KMS-11 (cell line): ENCODE results near the gene TTF2.
"Not testable (repeated sequence)": the region's sequence is repeated elsewhere in the genome, so short reads cannot be mapped to it uniquely, and the experiment has no call there.

Experiments used
- H2AFZ ChIP-seq: fragments of 200-600 bp; sonication (generic); 2 replicates; pipeline ENCODE4 v1.6.1; 2016; ENCODE audit warnings: antibody characterized with exemption, mixed run types, low read depth
- H3K27ac ChIP-seq: fragments of 200-600 bp; sonication (generic); 2 replicates; pipeline ENCODE4 v1.6.1; 2016; ENCODE audit warnings: mild to moderate bottlenecking, mixed run types
- H3K27me3 ChIP-seq: fragments of 200-600 bp; sonication (generic); 2 replicates; pipeline ENCODE4 v1.6.1; 2017; ENCODE audit warnings: mild to moderate bottlenecking, low read depth, mixed run types, moderate library complexity; ENCODE audit not compliant: insufficient read depth
- H3K36me3 ChIP-seq: fragments of 200-600 bp; sonication (generic); 2 replicates; pipeline ENCODE4 v1.6.1; 2017; ENCODE audit warnings: mild to moderate bottlenecking, mixed run types; ENCODE audit not compliant: insufficient read depth
- H3K4me1 ChIP-seq: fragments of 200-600 bp; sonication (generic); 2 replicates; pipeline ENCODE4 v1.6.1; 2016; ENCODE audit warnings: mild to moderate bottlenecking, low read depth, mixed run types; ENCODE audit not compliant: poor library complexity, severe bottlenecking
- H3K4me2 ChIP-seq: fragments of 200-600 bp; sonication (generic); 2 replicates; pipeline ENCODE4 v1.7.0; 2016; ENCODE audit warnings: mild to moderate bottlenecking, mixed run types
- H3K4me3 ChIP-seq: fragments of 200-600 bp; sonication (generic); IDR thresholded peaks from 2 replicates; pipeline ENCODE4 v1.6.1; 2017; ENCODE audit warnings: low read depth, low read length, mixed read lengths; ENCODE audit not compliant: insufficient read depth
- H3K79me2 ChIP-seq: fragments of 200-600 bp; sonication (generic); 2 replicates; pipeline ENCODE4 v1.6.1; 2016; ENCODE audit warnings: low read depth, mixed run types; ENCODE audit not compliant: insufficient read depth
- H3K9ac ChIP-seq: fragments of 200-600 bp; sonication (generic); 2 replicates; pipeline ENCODE4 v1.6.1; 2016; ENCODE audit warnings: mild to moderate bottlenecking, mixed run types
- H4K20me1 ChIP-seq: fragments of 200-600 bp; sonication (generic); 2 replicates; pipeline ENCODE4 v1.6.1; 2016; ENCODE audit warnings: mild to moderate bottlenecking, mixed run types; ENCODE audit not compliant: insufficient read depth
- CTCF ChIP-seq: fragments of 200-600 bp; sonication (generic); conservative IDR thresholded peaks from 2 replicates; pipeline ENCODE4 v1.6.1; 2017; ENCODE audit warnings: low read depth, mild to moderate bottlenecking, antibody characterized with exemption, low read length, moderate library complexity, mixed read lengths

TTF2 gene

GRCh38 chr1:117101334-117101733, 41.2 kb downstream of the TTF2 start:
- Histone ChIP-seq H2AFZ (no peak overlapping the region), H3K4me2 (no peak overlapping the region), H3K4me3 (no peak overlapping the region), H3K9ac (no peak overlapping the region), H3K79me2 (no peaks in the 10 kb centered on the region), H3K27ac (no peak overlapping the region), H3K36me3 (0 out of 2 replicates have a peak, but pooled peaks cover 4% of the 10 kb centered on the region), H4K20me1 (no peaks in the 10 kb centered on the region), H3K27me3 (no peaks in the 10 kb centered on the region), H3K4me1 (peaks cover 24% of the 10 kb centered on the region)
- TF ChIP-seq CTCF, result no peak

GRCh38 chr1:117101858-117102257, 41.7 kb downstream of the TTF2 start:
- H3K27ac ChIP-seq, H3K27me3 ChIP-seq, H3K79me2 ChIP-seq, H3K9ac ChIP-seq, H4K20me1 ChIP-seq, H2AFZ ChIP-seq, H3K4me2 ChIP-seq, H3K36me3 ChIP-seq, H3K4me3 ChIP-seq: not testable (repeated sequence)
- peaks cover 20% of the 10 kb centered on the region for H3K4me1 ChIP-seq

- Histone ChIP-seq H2AFZ (no peak overlapping the region), H3K79me2 (no peaks in the 10 kb centered on the region), H3K9ac (no peak overlapping the region), H3K4me1 (no peaks in the 10 kb centered on the region), H3K4me3 (no peak overlapping the region), H3K27ac (no peak overlapping the region), H4K20me1 (no peaks in the 10 kb centered on the region), H3K36me3 (0 out of 2 replicates have a peak, but pooled peaks cover under 1% of the 10 kb centered on the region), H3K4me2 (no peak overlapping the region), H3K27me3 (no peaks in the 10 kb centered on the region)
- no peak for TF ChIP-seq CTCF
Observed at GRCh38 chr1:117104986-117105385, 44.9 kb downstream of the TTF2 start.

GRCh38 chr1:117105722-117106121, 45.6 kb downstream of the TTF2 start:
- Histone ChIP-seq H3K36me3 (no peaks in the 10 kb centered on the region), H3K9ac (no peak overlapping the region), H3K4me2 (no peak overlapping the region), H3K27ac (no peak overlapping the region), H3K4me1 (no peaks in the 10 kb centered on the region), H2AFZ (no peak overlapping the region), H3K27me3 (no peaks in the 10 kb centered on the region), H3K4me3 (no peak overlapping the region), H4K20me1 (no peaks in the 10 kb centered on the region), H3K79me2 (no peaks in the 10 kb centered on the region)
- TF ChIP-seq CTCF, result no peak

- H3K4me1 ChIP-seq, result no peaks in the 10 kb centered on the region
- no peaks in the 10 kb centered on the region for H3K36me3 ChIP-seq
- no peak overlapping the region for H3K27ac ChIP-seq
- no peaks in the 10 kb centered on the region for H3K27me3 ChIP-seq
- H2AFZ ChIP-seq, result no peak overlapping the region
- H4K20me1 ChIP-seq, result no peaks in the 10 kb centered on the region
- H3K4me3 ChIP-seq, result no peak overlapping the region
- no peaks in the 10 kb centered on the region for H3K79me2 ChIP-seq
- TF ChIP-seq CTCF, result no peak
- H3K4me2 ChIP-seq, result no peak overlapping the region
- no peak overlapping the region for H3K9ac ChIP-seq
Observed at GRCh38 chr1:117106478-117106877, 46.4 kb downstream of the TTF2 start.
